Stimulated activated CD8-positive, alpha-beta memory T cell treated with anti-CD3 and anti-CD28 coated beads, Interleukin-2, amount 100 ng/mL, for 1 hour (primary cell): ENCODE results near the gene FAH.

Source experiments
- DNase-seq, 2 donors: peaks; one replicate each; pipeline ENCODE4 v3.0.0-alpha.2; 2020; ENCODE audit warnings: low read depth in 2 of 2

Gene FAH

GRCh38 chr15:80173022-80173759, 20.4 kb downstream of the FAH start:
- peak; percentile 27 to 52 for DNase-seq

- no peak for DNase-seq
Observed at GRCh38 chr15:80174017-80174746, 21.4 kb downstream of the FAH start.

GRCh38 chr15:80175436-80175835, 22.6 kb downstream of the FAH start:
- DNase-seq, result no peak

DNA sequence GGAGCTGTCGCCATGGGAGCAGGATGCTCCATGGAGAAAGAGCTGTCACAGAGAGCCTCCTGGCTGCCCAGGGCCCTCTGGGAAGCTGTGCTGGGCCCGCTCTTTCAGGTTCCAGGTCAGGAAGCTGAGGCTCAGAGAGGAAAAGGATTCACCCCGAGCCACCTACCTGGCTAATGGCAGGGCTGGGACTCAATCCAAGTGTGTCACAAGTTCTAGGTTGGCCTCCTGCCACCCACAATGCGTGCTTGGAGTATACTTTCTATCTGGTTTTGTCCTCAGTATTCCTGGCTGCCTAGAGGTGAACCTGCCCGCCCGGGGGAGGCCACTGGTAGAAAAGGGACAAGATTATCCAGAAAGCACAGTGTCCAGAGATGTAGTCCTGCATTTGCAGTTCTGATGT, 23.6 kb downstream of the FAH start:
- no peak for DNase-seq

DNA sequence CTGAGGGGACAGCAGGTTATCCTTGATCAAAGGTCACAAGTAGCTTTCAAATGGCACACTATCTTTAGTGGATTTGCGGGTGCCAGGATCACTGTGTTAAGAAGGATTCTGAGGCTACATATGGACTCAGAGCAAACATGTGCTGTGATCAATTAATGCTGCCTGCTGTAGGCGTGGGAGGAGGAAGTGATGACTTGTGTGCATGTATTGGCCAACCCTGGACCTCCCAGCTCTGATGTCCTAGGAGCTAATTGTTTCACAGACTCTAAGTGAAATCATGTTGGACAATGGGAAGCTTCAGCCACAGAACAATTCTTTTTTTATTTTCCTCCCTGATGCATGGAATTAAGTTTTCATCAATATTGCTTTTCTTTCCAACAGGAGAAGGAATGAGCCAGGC, 24.4 kb downstream of the FAH start:
- no peak for DNase-seq

DNA sequence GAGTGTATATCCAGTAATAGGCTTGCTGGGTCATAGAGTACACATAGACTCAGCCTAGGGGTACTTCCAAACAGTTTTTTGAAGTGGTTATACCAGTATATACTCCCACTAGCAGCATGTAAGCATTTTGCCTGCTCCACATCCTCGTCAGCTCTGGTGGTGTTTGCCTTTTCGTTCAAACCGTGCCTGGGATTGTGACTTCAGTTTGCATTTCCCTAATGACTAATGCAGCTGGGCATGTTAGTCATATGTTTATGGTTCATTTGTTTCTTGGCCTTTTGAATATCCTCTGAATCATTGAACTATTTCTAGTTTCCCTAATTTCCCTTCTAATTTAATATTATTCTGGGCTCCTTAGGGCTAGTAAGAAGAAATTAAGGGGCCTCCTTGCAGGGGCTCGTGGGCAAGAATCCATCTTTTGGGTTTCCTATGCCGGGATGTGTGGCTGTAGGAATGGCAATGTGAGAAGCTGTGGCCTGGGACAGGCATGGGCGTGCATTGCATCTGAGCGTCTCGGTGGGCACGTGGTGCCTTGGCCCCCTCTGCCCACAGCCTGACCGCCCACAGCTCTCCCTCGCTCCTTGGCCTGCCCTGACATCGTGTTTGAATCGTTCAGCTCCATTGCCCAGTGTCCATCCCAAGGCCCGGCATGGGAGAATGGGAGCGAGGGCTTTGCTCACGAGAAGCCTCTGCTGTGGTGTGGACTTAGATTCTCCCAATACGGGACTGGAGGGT, 26.4 kb downstream of the FAH start:
- DNase-seq, result no peak

DNA sequence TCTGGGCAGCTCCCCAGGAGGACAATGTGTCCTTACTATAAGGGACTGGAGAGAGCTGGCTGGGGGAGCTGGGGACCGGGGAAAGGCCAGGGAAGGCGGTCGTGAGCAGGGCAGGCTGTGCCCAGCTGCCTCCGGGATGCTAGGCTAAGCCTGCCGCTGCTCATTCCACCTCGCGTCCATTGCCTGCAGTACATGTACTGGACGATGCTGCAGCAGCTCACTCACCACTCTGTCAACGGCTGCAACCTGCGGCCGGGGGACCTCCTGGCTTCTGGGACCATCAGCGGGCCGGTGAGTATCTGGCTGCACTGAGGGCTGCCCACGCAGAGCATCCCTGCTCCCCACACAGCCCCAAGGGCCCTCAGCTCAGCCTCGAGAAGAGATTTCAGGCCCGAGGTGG, 27.1 kb downstream of the FAH start:
- DNase-seq, result no peak

DNA sequence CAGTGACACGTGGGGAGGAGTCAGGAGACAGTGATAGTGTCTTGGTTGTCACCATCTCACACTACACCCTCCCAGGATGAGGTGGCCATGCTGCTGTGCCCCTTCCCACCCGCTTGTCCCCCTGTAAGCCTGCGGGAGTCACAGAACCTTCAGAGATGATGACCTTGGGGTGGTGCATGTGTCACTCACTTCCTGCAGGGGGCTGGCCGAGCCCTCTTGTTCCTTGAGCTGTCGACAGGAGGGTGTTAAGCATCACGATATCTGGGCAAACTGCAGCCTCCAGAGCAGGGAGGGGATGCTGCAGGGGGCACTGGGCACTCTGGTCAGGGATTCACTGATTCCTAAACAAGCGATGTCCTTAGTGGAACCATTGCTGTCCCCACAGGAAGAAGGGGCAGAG, 27.7 kb downstream of the FAH start:
- no peak for DNase-seq

DNA sequence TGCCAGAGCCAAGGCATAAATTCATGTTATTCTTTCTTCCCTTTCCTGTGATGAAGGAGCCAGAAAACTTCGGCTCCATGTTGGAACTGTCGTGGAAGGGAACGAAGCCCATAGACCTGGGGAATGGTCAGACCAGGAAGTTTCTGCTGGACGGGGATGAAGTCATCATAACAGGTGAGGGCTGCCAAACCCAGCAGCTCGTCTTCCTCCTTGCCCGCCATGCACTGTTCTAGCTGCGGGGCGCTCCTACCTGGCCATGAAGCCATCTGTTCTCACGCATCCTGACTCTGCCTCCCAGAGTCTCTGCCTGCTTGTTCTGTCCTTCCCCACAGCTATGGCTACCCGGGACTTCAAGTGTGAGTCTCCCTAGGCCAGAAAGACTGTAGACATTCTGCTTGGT, 28.2 kb downstream of the FAH start:
- DNase-seq, result no peak

DNA sequence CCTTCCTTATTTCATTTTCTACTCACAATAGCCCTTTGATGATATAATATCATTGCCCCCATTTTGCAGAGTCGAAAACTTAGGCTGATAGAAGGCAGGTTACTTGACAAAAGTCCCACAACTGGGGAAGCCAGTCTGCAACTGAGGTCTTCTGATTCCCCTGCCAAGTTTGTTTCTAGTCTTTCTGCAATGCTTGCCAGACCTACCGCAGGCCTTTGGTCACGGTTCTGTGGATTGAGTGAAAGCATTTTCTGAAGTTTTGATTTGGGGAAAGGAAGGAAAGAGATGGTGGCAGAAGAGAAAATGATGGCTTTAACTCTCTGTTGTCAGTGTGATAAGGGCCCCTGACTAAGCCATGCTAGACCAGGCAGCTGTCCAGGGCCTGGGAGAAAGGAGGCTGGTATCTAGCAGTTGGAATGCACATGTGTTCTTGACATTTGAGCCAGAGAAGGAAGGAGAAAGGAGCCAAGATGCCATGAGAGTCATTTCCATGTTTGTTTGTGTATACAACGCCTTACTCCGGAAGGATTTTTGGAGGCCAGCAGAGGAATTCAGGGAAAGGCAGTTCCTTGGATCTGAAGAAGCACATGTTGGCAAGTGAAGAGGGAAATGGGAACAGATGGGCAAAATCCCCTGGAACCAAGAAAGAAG, 29.9 kb downstream of the FAH start:
- no peak for DNase-seq

DNA sequence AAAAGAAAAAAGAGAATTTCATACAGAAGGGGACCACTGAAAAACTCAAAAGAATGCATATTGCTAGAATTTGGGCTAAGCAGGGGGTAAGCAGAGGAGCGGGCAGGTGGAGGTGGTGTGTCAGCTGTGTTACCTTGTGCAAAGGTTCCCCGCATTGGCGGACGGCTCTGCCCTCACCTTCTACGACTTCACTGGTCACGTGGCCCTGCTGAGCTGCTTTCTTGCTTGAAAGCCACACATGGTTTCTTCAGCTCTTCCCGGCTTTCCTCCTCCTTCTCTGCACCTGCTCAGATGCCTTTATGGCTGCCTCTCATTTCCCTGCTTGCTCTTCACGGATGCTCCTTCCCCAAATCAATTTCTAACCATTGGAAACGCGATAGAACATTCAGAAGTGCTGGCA, 30.5 kb downstream of the FAH start:
- DNase-seq, result no peak

GRCh38 chr15:80183886-80184285, 31.1 kb downstream of the FAH start:
- DNase-seq, result no peak

GRCh38 chr15:80184554-80184953, 31.8 kb downstream of the FAH start:
- DNase-seq, result no peak

DNA sequence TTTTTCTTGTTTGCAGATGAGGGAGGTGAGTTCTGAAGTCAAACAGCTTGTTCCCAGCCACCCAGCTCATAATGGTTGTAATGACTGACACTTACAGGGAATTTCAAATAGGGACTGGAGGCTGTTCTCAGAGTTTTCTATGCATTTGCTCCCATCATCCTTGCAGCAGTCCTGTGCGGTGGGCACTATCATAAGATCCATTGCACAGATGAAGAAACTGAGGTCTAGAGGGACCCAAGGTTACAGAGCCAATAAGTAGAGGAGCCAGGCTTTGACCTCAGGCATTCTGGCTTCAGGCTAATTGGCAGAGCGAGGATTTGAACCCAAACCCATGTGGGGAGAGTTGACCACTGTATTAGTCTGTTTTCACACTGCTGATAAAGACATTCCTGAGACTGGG, 32.4 kb downstream of the FAH start:
- DNase-seq, result no peak

GRCh38 chr15:80186066-80186465, 33.3 kb downstream of the FAH start:
- DNase-seq, result no peak

DNA sequence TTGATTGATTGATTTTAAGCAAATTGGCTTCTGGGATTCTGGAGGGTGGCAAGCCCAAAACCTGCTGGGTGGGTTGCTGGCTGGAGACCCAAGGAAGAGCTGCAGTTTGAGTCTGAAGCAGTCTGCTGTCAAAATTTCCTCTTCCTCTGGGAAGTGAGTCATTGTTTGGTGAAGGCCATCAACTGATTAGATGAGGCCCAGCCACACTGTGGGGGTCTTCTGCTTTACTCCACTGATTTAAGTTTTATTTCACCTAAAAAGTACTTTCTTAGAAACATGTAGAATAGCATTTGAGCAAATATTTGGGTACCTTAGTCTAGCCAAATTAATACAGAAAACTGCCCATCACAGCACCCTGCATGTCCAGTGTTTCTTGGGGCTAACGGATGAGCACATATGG, 33.8 kb downstream of the FAH start:
- no peak for DNase-seq

DNA sequence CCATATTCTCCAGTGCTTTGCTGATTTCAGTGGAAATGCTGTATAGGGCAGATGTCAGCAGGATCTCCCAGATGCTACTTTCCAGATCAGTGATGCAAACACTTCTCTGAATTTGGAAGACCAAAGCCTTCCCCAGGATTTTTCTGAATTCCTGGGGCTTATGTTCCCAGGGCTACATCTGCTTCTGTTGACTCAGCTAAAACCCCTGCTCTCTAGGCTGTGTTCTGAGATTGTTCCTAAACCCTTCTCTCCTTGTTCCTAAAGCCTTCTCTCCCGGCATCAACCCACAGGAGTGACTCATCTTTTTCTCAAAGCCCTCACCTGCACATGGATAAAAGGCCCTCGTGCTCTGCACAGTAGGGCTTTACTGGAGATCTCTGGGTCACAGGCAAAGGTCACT, 35.5 kb downstream of the FAH start:
- DNase-seq, result no peak

- no peak for DNase-seq
Observed at GRCh38 chr15:80191198-80191597, 38.4 kb downstream of the FAH start.

- no peak for DNase-seq
Observed at GRCh38 chr15:80191897-80192595, 39.2 kb downstream of the FAH start.

GRCh38 chr15:80194186-80194585, 41.4 kb downstream of the FAH start:
- no peak for DNase-seq

- DNase-seq, result no peak
Observed at GRCh38 chr15:80194914-80195313, 42.1 kb downstream of the FAH start.

GRCh38 chr15:80199366-80199765, 46.6 kb downstream of the FAH start:
- DNase-seq, result no peak
